H1 (cell line): ENCODE measurements around the gene FRK. TPM values are rescaled to one million over a fixed set of nuclear protein-coding genes. Genes with fewer than 3 reads are reported as not detected.

Experiments
- CTCF ChIA-PET: fragments of 300-600 bp; sonication (Branson Sonifier 250); formaldehyde crosslinking; loops from one replicate; lab custom pipeline; 2021; ENCODE audit not compliant: partially characterized antibody; lab: Charles Lee
- POLR2A ChIA-PET: fragments of 300-600 bp; sonication (Branson Sonifier 250); formaldehyde crosslinking; loops from one replicate; lab custom pipeline; 2021; ENCODE audit warnings: inconsistent platforms; ENCODE audit not compliant: partially characterized antibody; lab: Charles Lee
- DNase-seq, 2 experiments: peaks; one replicate each; pipeline versions ENCODE4 v3.0.0 to v3.0.0-alpha.2; 2010 to 2022; ENCODE audit warnings: low spot score in 2 of 2, low read depth in 1 of 2, mixed read lengths in 1 of 2
- FAIRE-seq: peaks from 2 replicates; lab custom pipeline; 2011; peaks lifted over from hg19 to GRCh38; lab: Jason Lieb, UNC
- H2AFZ ChIP-seq: 2 replicates; pipeline ENCODE4 v1.8.1; 2012; ENCODE audit warnings: low read length, inconsistent platforms
- H2AK5ac ChIP-seq: 2 replicates; pipeline ENCODE4 v1.6.1; 2013; ENCODE audit warnings: low read depth, low read length
- H2BK120ac ChIP-seq: replicated peaks from 2 replicates; pipeline ENCODE3; 2013; ENCODE audit warnings: low read depth, low read length, inconsistent platforms
- H2BK12ac ChIP-seq: 2 replicates; pipeline ENCODE4 v1.6.1; 2013; ENCODE audit warnings: low read depth, low read length
- H2BK15ac ChIP-seq: 2 replicates; pipeline ENCODE4 v1.6.1; 2013; ENCODE audit warnings: low read length
- H2BK20ac ChIP-seq: 2 replicates; pipeline ENCODE4 v1.6.1; 2013; ENCODE audit warnings: low read length
- H2BK5ac ChIP-seq: 2 replicates; pipeline ENCODE4 v1.6.1; 2013; ENCODE audit warnings: low read depth, low read length
- H3K14ac ChIP-seq: 2 replicates; pipeline ENCODE4 v1.6.1; 2013; ENCODE audit warnings: inconsistent platforms; ENCODE audit not compliant: insufficient read length
- H3K18ac ChIP-seq: 2 replicates; pipeline ENCODE4 v1.6.1; 2013; ENCODE audit warnings: low read length; ENCODE audit errors: extremely low read depth
- H3K23ac ChIP-seq: 2 replicates; pipeline ENCODE4 v1.6.1; 2013; ENCODE audit warnings: inconsistent platforms; ENCODE audit not compliant: insufficient read length
- H3K23me2 ChIP-seq: 2 replicates; pipeline ENCODE4 v1.6.1; 2013; ENCODE audit warnings: low read depth, low read length
- H3K27ac ChIP-seq: 2 replicates; pipeline ENCODE4 v1.6.1; 2011; ENCODE audit warnings: low read depth, low read length, inconsistent platforms
- H3K27me3 ChIP-seq, 4 experiments: replicated peaks in 1 of 4; 1 replicate in 1 of 4; 2 replicates in 3 of 4; pipeline versions ENCODE4 v1.6.1 to v1.8.1; 2011 to 2013; ENCODE audit warnings: low read length in 3 of 4, mild to moderate bottlenecking in 3 of 4, inconsistent platforms in 2 of 4, mixed read lengths in 2 of 4, moderate library complexity in 1 of 4; ENCODE audit not compliant: control insufficient read depth in 3 of 4, insufficient read depth in 3 of 4; ENCODE audit errors: extremely low read depth in 1 of 4
- H3K36me3 ChIP-seq, 4 experiments: 2 replicates each; pipeline versions ENCODE4 v1.6.1 to v1.8.1; 2011 to 2013; ENCODE audit warnings: mild to moderate bottlenecking in 4 of 4, low read length in 3 of 4, moderate library complexity in 2 of 4, control low read depth in 1 of 4, inconsistent platforms in 1 of 4; ENCODE audit not compliant: insufficient read depth in 4 of 4, control insufficient read depth in 2 of 4
- H3K4ac ChIP-seq: replicated peaks from 2 replicates; pipeline ENCODE3; 2013; ENCODE audit warnings: low read length, low read depth, mixed read lengths, inconsistent platforms; ENCODE audit not compliant: insufficient read length
- H3K4me1 ChIP-seq, 4 experiments: replicated peaks in 1 of 4; 1 replicate in 1 of 4; 2 replicates in 3 of 4; pipeline versions ENCODE4 v1.6.1 to v1.8.1; 2011 to 2013; ENCODE audit warnings: low read length in 3 of 4, inconsistent platforms in 2 of 4, mixed read lengths in 1 of 4; ENCODE audit not compliant: insufficient read depth in 4 of 4, control insufficient read depth in 3 of 4
- H3K4me2 ChIP-seq, 2 experiments: 2 replicates each; pipeline versions ENCODE4 v1.6.1 to v1.8.1; 2011 to 2013; ENCODE audit warnings: low read depth in 2 of 2, low read length in 2 of 2, control low read depth in 1 of 2, inconsistent platforms in 1 of 2, mild to moderate bottlenecking in 1 of 2; ENCODE audit not compliant: insufficient read depth in 1 of 2
- H3K4me3 ChIP-seq, 4 experiments: fragments of 200-600, 300-600 bp in 1 of 4; sonication (generic), shearing (Covaris generic), sonication (Bioruptor Twin) in 1 of 4; 2 replicates each; pipeline versions ENCODE4 v1.5.1 to v1.8.1; 2011 to 2016; ENCODE audit warnings: low read length in 4 of 4, low read depth in 3 of 4, control low read depth in 2 of 4, inconsistent platforms in 2 of 4, mild to moderate bottlenecking in 2 of 4, mixed read lengths in 1 of 4, moderate library complexity in 1 of 4; ENCODE audit not compliant: insufficient read depth in 2 of 4; ENCODE audit errors: extremely low read depth in 1 of 4
- H3K56ac ChIP-seq: replicated peaks from 2 replicates; pipeline ENCODE3; 2013; ENCODE audit warnings: low read depth, mild to moderate bottlenecking, mixed read lengths, low read length, inconsistent platforms; ENCODE audit not compliant: insufficient read length
- H3K79me1 ChIP-seq: 2 replicates; pipeline ENCODE4 v1.6.1; 2013; ENCODE audit warnings: low read depth, low read length, control low read depth
- H3K79me2 ChIP-seq, 2 experiments: 2 replicates each; pipeline versions ENCODE4 v1.6.1 to v1.8.1; 2012 to 2013; ENCODE audit warnings: low read length in 2 of 2, mild to moderate bottlenecking in 2 of 2, inconsistent platforms in 1 of 2; ENCODE audit not compliant: insufficient read depth in 2 of 2, control insufficient read depth in 1 of 2
- H3K9ac ChIP-seq, 4 experiments: replicated peaks in 1 of 4; 1 replicate in 1 of 4; 2 replicates in 3 of 4; pipeline versions ENCODE4 v1.6.1 to v1.8.1; 2011 to 2013; ENCODE audit warnings: low read depth in 3 of 4, low read length in 3 of 4, control low read depth in 2 of 4, mild to moderate bottlenecking in 2 of 4, moderate library complexity in 2 of 4, inconsistent platforms in 1 of 4; ENCODE audit errors: extremely low read depth in 1 of 4
- H3K9me3 ChIP-seq, 2 experiments: 2 replicates each; pipeline versions ENCODE4 v1.6.1 to v1.8.1; 2012 to 2013; ENCODE audit warnings: mild to moderate bottlenecking in 2 of 2, moderate library complexity in 2 of 2, control low read depth in 1 of 2, inconsistent platforms in 1 of 2, low read depth in 1 of 2, low read length in 1 of 2, mixed read lengths in 1 of 2; ENCODE audit not compliant: insufficient read depth in 2 of 2
- H4K20me1 ChIP-seq, 2 experiments: replicated peaks in 1 of 2; 2 replicates each; pipeline versions ENCODE3 to v1.8.1; 2011 to 2013; ENCODE audit warnings: inconsistent platforms in 2 of 2, low read length in 2 of 2, mild to moderate bottlenecking in 1 of 2; ENCODE audit not compliant: insufficient read depth in 2 of 2, control insufficient read depth in 1 of 2
- H4K5ac ChIP-seq: 2 replicates; pipeline ENCODE4 v1.6.1; 2013; ENCODE audit warnings: low read length, low read depth, mixed read lengths, inconsistent platforms; ENCODE audit not compliant: insufficient read length
- H4K8ac ChIP-seq: 2 replicates; pipeline ENCODE4 v1.8.0; 2013; ENCODE audit warnings: mild to moderate bottlenecking, moderate library complexity, low read length, inconsistent platforms; ENCODE audit not compliant: insufficient read depth; ENCODE audit errors: extremely low read depth
- H4K91ac ChIP-seq: replicated peaks from 2 replicates; pipeline ENCODE3; 2013; ENCODE audit warnings: low read length, mixed read lengths, inconsistent platforms; ENCODE audit not compliant: insufficient read length
- CHD7 ChIP-seq: fragments of 300-600 bp; sonication (generic); IDR thresholded peaks from 2 replicates; pipeline ENCODE4 v1.7.1; 2012; ENCODE audit warnings: low read length, moderate library complexity, mild to moderate bottlenecking, inconsistent platforms; ENCODE audit not compliant: insufficient replicate concordance
- JUN ChIP-seq: IDR thresholded peaks from 2 replicates; pipeline ENCODE4 v1.6.1; 2011; ENCODE audit warnings: low read depth, mild to moderate bottlenecking, improper control_type of control experiment, low read length
- polyA plus RNA-seq, 7 experiments: library from polyadenylated mRNA; depleted of rRNA in 3 of 7; stranded (reverse) in 5 of 7; unstranded in 2 of 7; fragments of >200 nt in 5 of 7; fragments of 200-250 nt in 2 of 7; gene quantifications; 1 replicate in 5 of 7; 2 replicates in 1 of 7; 4 replicates in 1 of 7; pipeline versions ENCODE4 v1.2.1 to v1.2.3, GENCODE V29; 2011 to 2013; ENCODE audit warnings: missing spikeins in 2 of 7, mixed read lengths in 2 of 7
- total RNA-seq: library from RNA; stranded (reverse); fragmentation: NEBNext Ultra II Directional; extraction: Animal tissue kit (Norgen Biotek cat#: 25700); gene quantifications from 2 replicates; pipeline ENCODE4 v1.2.1, GENCODE V29; 2021

Gene FRK
- total and polyA plus RNA-seq, 2 of the 8 experiments (the other 6 are each of a cell fraction or from before 2014, with no cell fraction given), result 0.11 to 0.24 TPM

GRCh38 chr6:115948751-115949150 lies 111.9 kb downstream of the FRK start:
- CTCF ChIA-PET, result no interaction called here
- no peak for FAIRE-seq
- POLR2A ChIA-PET, result no interaction called here
- TF ChIP-seq CHD7 (no peak), JUN (no peak)

More at GRCh38 chr6:115948751-115949150, 111.9 kb downstream of the FRK start:
- Histone ChIP-seq H2BK12ac (no peak overlapping the region), H3K79me2 (no peaks in the 10 kb centered on the region), H3K18ac (no peak overlapping the region), H3K27ac (no peak overlapping the region), H3K4me1 (no peaks in the 10 kb centered on the region), H3K4me3 (no peak overlapping the region), H3K79me1 (no peaks in the 10 kb centered on the region), H3K9me3 (no peaks in the 10 kb centered on the region), H2AK5ac (no peak overlapping the region), H3K14ac (no peak overlapping the region), H3K4me2 (no peak overlapping the region), H3K4ac (no peak overlapping the region), H4K20me1 (no peaks in the 10 kb centered on the region), H4K91ac (no peak overlapping the region), H3K27me3 (no peaks in the 10 kb centered on the region), H2AFZ (no peak overlapping the region), H3K23me2 (no peaks in the 10 kb centered on the region), H2BK20ac (no peak overlapping the region), H2BK5ac (no peak overlapping the region), H2BK15ac (no peak overlapping the region), H3K56ac (no peak overlapping the region), H4K5ac (no peak overlapping the region), H2BK120ac (no peak overlapping the region), H3K9ac (no peak overlapping the region), H4K8ac (no peak overlapping the region), H3K23ac (no peak overlapping the region), H3K36me3 (no peaks in the 10 kb centered on the region)
- no peak for DNase-seq
